ENCODE data around the gene UCK1.

UCK1 gene

DNA sequence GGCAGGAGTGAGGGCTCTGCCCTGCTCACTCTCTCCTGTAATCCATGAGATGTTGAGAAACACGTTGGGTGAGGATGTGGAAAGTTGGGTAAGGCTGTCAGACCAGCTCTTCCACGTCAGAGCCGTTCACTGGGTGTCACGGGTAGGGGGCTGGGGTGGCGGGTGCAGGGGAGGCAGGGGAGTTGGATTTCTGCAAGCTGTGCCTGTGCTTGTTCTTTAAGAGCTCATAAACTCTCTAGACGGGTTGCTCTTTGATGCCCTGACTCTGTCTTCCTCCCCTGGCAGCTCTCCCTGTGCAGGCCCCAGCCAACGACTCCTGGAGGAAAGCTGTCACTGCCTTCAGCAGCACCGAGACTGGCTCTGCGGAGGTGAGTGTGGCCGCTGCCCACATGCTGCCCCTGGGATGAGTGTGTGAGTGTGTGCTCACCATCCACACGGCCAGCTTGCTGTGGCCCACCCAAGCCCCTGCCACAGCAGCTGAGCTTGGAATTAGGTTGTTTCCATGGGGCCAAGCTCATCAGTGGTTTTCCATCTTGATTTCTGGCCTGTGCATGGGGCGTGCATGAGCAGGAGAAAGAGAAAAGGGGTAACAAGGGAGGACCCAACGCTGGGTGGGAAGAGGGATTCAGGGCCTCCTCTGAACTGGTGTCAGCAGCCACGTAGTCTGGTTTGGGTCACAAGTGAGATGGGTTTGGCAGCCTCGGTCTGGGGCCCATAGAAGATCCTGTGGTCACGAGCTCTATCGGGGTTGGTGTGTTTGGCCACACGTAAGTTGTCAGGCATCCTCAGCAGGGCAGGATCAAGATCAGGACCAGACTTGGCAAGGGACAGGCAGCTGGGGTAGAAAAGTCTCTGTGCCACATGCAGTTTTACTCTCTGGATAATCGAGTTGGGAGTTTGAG is 49.4 kb downstream of the UCK1 start:
- Mint-ChIP-seq H3K9me3 (no peaks in the 10 kb centered on the region), H3K4me3 (no peak overlapping the region), H3K27ac (ENCODE audit: low read depth) (peak overlapping the region; percentile 41), H3K4me1 (peaks cover 19% of the 10 kb centered on the region), H3K36me3 (ENCODE audit: insufficient read depth) (peaks cover 82% of the 10 kb centered on the region), H3K27me3 (no peaks in the 10 kb centered on the region)
- DNase-seq (ENCODE audit: low spot score in 2 of 2): no peak
- no peak for ATAC-seq (replicated peaks; ENCODE audit: extremely low read depth, poor library complexity, severe bottlenecking)

DNA sequence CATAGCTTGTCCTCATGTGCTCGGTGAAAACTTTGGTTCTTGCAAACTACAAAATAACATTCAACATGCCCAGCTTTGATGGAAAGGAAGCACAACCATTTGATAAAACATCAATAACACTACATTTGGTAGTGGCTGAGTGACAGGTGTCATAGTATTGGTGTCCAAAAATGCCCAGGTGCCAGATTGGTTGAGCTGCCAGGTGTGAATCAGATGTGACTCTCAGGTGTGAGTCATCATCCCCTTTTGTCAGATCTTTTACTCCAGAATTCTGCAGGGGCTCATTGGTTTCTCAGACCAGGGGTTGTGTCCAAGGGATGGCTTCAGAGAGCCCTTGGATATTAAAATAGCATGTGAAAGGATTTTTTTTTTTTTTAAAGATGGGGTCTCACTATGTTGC is 50.8 kb downstream of the UCK1 start:
- Mint-ChIP-seq H3K36me3 (ENCODE audit: insufficient read depth) (peaks cover 75% of the 10 kb centered on the region), H3K4me1 (peaks cover 19% of the 10 kb centered on the region), H3K4me3 (no peak overlapping the region), H3K27me3 (no peaks in the 10 kb centered on the region), H3K9me3 (no peaks in the 10 kb centered on the region), H3K27ac (ENCODE audit: low read depth) (no peak overlapping the region)
- ATAC-seq (replicated peaks; ENCODE audit: extremely low read depth, poor library complexity, severe bottlenecking) (no peak), DNase-seq (ENCODE audit: low spot score in 2 of 2) (no peak)

DNA sequence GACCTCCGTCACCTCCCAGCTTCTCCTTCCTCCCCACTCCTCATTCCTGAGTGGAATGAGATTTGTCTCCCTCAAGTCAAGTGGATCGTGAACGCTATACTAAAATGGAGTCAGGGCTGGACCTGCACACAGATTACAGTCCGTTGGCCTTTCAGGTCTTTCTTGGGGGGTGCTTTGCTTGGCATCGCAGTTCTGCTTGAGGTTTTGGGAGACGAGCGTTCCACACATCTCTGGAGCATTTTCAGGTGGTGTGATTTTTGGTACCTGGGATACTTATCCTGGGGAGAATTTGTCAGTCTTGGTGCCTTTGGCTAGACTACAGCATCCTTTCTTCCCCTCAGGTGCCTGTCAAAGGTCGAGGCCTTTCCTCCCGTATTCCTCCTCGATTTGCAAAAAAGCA is 52.2 kb downstream of the UCK1 start:
- no peaks in the 10 kb centered on the region for H3K9me3 Mint-ChIP-seq
- no peak for DNase-seq (ENCODE audit: low spot score in 2 of 2)
- no peaks in the 10 kb centered on the region for H3K27me3 Mint-ChIP-seq
- H3K4me3 Mint-ChIP-seq: no peak overlapping the region
- peaks cover 69% of the 10 kb centered on the region for H3K36me3 Mint-ChIP-seq (ENCODE audit: insufficient read depth)
- peaks cover 19% of the 10 kb centered on the region for H3K4me1 Mint-ChIP-seq
- ATAC-seq (replicated peaks; ENCODE audit: extremely low read depth, poor library complexity, severe bottlenecking): no peak
- no peak overlapping the region for H3K27ac Mint-ChIP-seq (ENCODE audit: low read depth)

DNA sequence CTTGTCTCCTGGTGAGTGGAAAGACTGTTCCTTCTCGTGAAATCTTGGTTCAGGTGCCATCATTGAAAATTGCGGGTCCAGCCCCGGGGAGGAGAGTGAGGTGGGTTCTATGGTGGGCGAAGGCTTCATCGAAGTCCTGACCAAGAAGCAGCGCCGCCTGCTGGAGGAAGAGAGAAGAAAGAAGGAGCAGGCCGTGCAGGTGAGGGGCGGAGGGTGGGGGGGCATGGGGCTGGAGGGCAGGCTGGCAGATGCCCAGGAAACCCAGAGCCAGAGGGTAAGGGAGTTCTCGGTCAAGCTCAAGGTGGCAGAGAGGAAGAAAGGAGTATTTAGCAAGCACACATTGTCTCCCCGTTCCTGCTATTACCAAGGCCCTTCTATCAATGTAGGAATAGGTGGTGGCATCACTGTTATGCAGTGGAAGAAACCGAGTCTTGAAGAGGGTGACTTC is 52.6 kb downstream of the UCK1 start:
- no peaks in the 10 kb centered on the region for H3K27me3 Mint-ChIP-seq
- H3K9me3 Mint-ChIP-seq: no peaks in the 10 kb centered on the region
- DNase-seq (ENCODE audit: low spot score in 2 of 2) (peak; percentile 21 to 37), ATAC-seq (replicated peaks; ENCODE audit: extremely low read depth, poor library complexity, severe bottlenecking) (no peak)
- no peak overlapping the region for H3K27ac Mint-ChIP-seq (ENCODE audit: low read depth)
- H3K36me3 Mint-ChIP-seq (ENCODE audit: insufficient read depth): peaks cover 71% of the 10 kb centered on the region
- no peak overlapping the region for H3K4me3 Mint-ChIP-seq
- H3K4me1 Mint-ChIP-seq: peaks cover 19% of the 10 kb centered on the region

DNA sequence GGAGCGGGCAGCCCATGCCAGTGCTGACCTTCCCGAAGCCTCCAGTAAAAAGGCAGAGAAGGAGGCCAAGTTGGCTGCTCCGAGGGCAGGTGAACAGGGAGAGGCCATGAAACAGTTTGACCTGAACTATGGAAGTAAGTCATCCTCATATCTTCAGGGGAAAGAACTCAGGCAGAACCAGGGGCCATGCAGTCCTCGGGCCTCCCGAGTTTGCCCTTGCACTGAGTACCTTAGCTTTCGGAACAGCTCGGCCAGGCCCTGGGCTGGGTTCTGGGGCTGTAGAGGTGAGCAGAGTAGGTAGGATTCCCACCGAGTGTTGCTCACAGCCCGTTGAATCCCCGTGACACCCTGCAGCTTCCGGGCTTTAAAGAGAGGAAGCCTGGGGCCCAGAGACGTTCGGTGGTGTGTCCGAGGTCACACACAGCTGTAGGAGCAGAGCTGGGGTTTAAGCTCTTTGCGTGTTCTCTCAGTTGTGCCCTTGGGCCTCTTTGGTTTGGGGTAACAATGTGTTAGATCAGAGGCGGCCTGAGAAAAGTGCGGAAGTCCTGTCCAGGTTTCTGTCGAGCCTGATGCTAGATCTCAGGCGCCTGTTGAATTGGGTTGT is 53.1 kb downstream of the UCK1 start:
- no peak for DNase-seq (ENCODE audit: low spot score in 2 of 2)
- peak overlapping the region; percentile 18 for H3K4me3 Mint-ChIP-seq
- ATAC-seq (replicated peaks; ENCODE audit: extremely low read depth, poor library complexity, severe bottlenecking): no peak
- peaks cover 19% of the 10 kb centered on the region for H3K4me1 Mint-ChIP-seq
- H3K36me3 Mint-ChIP-seq (ENCODE audit: insufficient read depth): peaks cover 71% of the 10 kb centered on the region
- no peak overlapping the region for H3K27ac Mint-ChIP-seq (ENCODE audit: low read depth)
- no peaks in the 10 kb centered on the region for H3K27me3 Mint-ChIP-seq
- H3K9me3 Mint-ChIP-seq: no peaks in the 10 kb centered on the region

DNA sequence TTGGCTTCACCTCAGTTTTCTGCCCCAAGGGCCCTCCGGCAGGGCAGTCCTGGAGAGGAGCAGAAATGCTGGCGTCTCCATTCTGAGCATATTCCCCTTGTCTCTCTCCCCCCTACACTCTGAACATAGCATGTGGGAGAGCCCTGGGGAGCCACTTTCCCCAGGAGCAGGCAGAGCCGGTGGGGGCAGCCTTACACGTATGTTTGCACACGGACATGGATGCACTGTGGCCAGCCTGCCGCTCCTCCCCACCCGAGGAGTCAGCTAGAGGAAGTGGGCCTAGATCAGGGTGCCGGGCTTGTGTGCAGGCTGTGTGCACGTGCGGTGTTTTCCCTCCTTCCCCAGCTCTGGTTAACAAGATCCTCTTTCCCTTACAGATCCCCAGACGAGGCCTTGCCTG is 53.7 kb downstream of the UCK1 start:
- no peak overlapping the region for H3K27ac Mint-ChIP-seq (ENCODE audit: low read depth)

DNA sequence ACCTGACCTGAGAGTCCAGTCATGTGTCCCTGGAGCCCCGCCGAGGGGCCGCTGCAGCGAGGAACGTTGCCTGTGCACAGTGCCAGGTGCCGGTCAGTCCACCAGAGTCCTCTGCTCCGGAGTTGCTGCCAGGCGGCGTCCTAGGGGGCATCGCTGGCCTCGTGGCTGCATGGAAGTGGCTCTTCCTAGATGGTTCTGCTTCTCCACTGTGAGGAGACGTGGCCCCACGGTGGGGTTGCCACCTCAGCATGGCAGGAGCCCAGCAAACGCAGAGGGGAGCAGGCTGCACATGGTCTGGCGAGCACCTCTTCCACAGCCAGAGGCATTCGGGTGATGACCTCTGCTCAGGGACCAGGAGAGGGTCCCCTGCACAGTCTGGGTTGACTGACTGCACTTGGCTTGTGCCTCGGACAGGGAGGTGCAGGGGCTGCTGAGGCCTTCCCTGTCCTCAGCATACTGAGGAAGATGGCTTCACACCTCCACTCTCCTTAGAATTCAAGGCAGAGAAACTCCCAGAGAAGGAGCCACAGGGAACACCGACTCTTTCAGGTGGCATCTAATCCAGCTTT is 54.2 kb downstream of the UCK1 start:
- Mint-ChIP-seq H3K9me3 (no peaks in the 10 kb centered on the region), H3K4me3 (no peak overlapping the region), H3K27me3 (no peaks in the 10 kb centered on the region), H3K27ac (ENCODE audit: low read depth) (no peak overlapping the region), H3K4me1 (peaks cover 15% of the 10 kb centered on the region), H3K36me3 (ENCODE audit: insufficient read depth) (peaks cover 71% of the 10 kb centered on the region)
- ATAC-seq (replicated peaks; ENCODE audit: extremely low read depth, poor library complexity, severe bottlenecking) (no peak), DNase-seq (ENCODE audit: low spot score in 2 of 2) (no peak)

More for the DNA sequence above, 53.7 kb downstream of the UCK1 start:
- no peaks in the 10 kb centered on the region for H3K27me3 Mint-ChIP-seq
- ATAC-seq (replicated peaks; ENCODE audit: extremely low read depth, poor library complexity, severe bottlenecking) (no peak), DNase-seq (ENCODE audit: low spot score in 2 of 2) (no peak)
- no peaks in the 10 kb centered on the region for H3K9me3 Mint-ChIP-seq
- peak overlapping the region; percentile 18 for H3K4me3 Mint-ChIP-seq
- peaks cover 71% of the 10 kb centered on the region for H3K36me3 Mint-ChIP-seq (ENCODE audit: insufficient read depth)
- peaks cover 19% of the 10 kb centered on the region for H3K4me1 Mint-ChIP-seq

DNA sequence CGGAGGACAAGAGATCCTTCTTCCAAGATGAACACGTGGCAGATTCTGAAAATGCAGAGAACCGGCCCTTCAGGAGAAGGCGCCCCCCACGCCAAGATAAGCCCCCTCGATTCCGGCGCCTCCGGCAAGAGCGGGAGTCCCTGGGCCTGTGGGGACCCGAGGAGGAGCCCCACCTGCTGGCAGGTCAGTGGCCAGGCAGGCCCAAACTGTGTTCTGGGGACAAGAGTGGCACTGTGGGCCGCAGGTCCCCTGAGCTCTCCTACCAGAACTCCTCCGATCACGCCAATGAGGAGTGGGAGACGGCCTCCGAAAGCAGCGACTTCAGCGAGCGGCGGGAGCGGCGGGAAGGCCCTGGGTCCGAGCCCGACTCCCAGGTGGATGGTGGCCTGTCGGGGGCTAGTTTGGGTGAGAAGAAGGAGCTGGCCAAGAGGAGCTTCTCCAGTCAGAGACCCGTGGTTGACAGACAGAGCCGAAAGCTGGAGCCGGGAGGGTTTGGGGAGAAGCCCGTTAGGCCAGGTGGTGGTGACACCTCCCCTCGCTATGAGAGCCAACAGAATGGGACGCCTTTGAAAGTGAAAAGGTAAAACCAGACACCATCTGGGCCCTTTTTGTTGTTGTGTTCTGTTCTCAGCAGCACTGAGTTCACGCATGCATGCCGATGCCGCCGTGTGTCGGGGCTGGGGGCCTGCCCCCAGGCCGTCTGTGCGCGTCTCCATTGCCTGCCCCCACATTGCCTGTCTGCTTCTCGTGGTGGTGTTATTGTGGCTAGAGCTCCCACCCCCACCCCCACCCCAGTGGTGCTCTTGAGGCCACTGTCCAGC is 54.9 kb downstream of the UCK1 start:
- no peak for ATAC-seq (replicated peaks; ENCODE audit: extremely low read depth, poor library complexity, severe bottlenecking)
- H3K36me3 Mint-ChIP-seq (ENCODE audit: insufficient read depth): peaks cover 71% of the 10 kb centered on the region

DNA sequence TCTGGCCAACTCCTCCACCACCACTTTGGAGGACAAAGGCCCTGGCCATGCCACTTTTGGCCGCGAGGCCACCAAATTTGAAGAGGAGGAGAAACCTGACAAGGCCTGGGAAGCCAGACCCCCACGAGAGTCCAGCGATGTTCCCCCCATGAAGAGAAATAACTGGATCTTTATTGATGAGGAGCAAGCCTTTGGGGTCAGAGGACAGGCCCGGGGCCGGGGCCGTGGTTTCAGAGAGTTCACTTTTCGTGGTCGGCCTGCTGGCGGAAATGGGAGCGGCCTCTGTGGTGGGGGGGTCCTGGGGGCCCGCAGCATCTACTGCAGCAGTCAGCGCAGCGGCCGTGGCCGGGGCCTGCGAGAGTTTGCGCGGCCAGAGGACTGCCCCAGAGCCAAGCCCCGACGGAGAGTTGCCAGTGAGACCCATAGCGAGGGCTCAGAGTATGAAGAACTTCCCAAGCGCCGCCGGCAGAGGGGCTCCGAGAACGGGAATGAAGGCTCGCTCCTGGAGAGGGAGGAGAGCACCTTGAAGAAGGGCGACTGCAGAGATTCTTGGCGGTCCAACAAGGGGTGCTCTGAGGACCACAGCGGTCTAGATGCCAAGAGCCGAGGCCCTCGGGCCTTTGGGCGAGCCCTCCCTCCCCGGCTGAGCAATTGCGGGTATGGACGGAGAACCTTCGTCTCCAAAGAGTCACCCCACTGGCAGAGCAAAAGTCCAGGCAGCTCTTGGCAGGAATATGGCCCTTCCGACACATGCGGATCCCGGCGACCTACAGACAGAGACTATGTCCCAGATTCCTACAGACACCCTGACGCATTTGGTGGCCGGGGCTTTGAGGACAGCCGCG is 55.7 kb downstream of the UCK1 start:
- H3K4me1 Mint-ChIP-seq: peaks cover 14% of the 10 kb centered on the region
- no peaks in the 10 kb centered on the region for H3K9me3 Mint-ChIP-seq
- peak overlapping the region; percentile 85 for H3K27ac Mint-ChIP-seq (ENCODE audit: low read depth)
- DNase-seq (ENCODE audit: low spot score in 2 of 2) (no peak), ATAC-seq (replicated peaks; ENCODE audit: extremely low read depth, poor library complexity, severe bottlenecking) (no peak)
- no peaks in the 10 kb centered on the region for H3K27me3 Mint-ChIP-seq
- H3K4me3 Mint-ChIP-seq: no peak overlapping the region
- H3K36me3 Mint-ChIP-seq (ENCODE audit: insufficient read depth): peaks cover 73% of the 10 kb centered on the region

More for the DNA sequence above, 54.9 kb downstream of the UCK1 start:
- no peak for DNase-seq (ENCODE audit: low spot score in 2 of 2)
- H3K27me3 Mint-ChIP-seq: no peaks in the 10 kb centered on the region
- no peaks in the 10 kb centered on the region for H3K9me3 Mint-ChIP-seq
- H3K4me1 Mint-ChIP-seq: peaks cover 13% of the 10 kb centered on the region
- H3K4me3 Mint-ChIP-seq: no peak overlapping the region
- no peak overlapping the region for H3K27ac Mint-ChIP-seq (ENCODE audit: low read depth)

DNA sequence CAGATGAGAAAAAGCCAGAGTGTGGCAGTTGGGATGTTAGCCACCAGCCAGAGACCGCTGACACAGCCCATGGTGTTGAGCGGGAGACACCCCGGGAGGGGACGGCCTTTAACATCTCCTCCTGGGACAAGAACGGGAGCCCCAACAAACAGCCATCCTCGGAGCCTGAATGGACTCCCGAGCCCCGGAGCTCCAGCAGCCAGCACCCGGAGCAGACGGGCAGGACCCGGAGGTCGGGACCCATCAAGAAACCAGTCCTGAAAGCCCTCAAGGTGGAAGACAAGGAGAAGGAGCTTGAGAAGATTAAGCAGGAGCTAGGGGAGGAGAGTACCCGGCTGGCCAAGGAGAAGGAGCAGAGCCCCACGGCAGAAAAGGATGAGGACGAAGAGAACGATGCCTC is 56.4 kb downstream of the UCK1 start:
- Mint-ChIP-seq H3K4me1 (peaks cover 20% of the 10 kb centered on the region), H3K27me3 (no peaks in the 10 kb centered on the region), H3K36me3 (ENCODE audit: insufficient read depth) (peaks cover 71% of the 10 kb centered on the region), H3K27ac (ENCODE audit: low read depth) (peak overlapping the region; percentile 85), H3K4me3 (no peak overlapping the region), H3K9me3 (no peaks in the 10 kb centered on the region)
- ATAC-seq (replicated peaks; ENCODE audit: extremely low read depth, poor library complexity, severe bottlenecking): no peak
- no peak for DNase-seq (ENCODE audit: low spot score in 2 of 2)

DNA sequence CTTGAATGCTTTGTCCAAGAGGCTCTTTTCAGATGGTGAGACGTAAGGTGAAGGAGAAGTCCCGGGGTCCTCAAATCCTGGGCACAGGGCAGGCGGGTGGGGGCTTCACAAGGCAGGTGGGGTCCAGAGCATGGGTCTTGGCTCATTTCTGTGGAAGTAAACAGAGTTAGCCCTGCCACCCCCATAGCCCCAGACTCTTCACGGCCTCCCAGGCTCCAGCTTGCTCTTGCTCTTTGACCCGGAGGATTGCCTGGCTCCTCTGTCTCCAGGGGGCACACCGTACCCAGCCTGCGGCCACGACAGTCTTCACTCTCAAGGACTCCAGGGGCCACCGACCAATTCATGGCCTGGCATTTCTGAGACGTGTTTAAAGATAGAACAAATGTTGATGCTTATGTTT is 57.2 kb downstream of the UCK1 start:
- H3K4me3 Mint-ChIP-seq: no peak overlapping the region
- no peak for DNase-seq (ENCODE audit: low spot score in 2 of 2)
- no peak for ATAC-seq (replicated peaks; ENCODE audit: extremely low read depth, poor library complexity, severe bottlenecking)
- H3K36me3 Mint-ChIP-seq (ENCODE audit: insufficient read depth): peaks cover 70% of the 10 kb centered on the region
- peak overlapping the region; percentile 85 for H3K27ac Mint-ChIP-seq (ENCODE audit: low read depth)
- peaks cover 23% of the 10 kb centered on the region for H3K4me1 Mint-ChIP-seq
- H3K9me3 Mint-ChIP-seq: no peaks in the 10 kb centered on the region
- H3K27me3 Mint-ChIP-seq: no peaks in the 10 kb centered on the region

Data from central memory CD8-positive, alpha-beta T cell (primary cell).